Activated T-helper 1 cell treated with Interleukin-2 at 50 U/mL for 16 hours (primary cell): ENCODE results near the gene LITAF.

Experiments
- DNase-seq: peaks from one replicate; pipeline ENCODE4 v3.0.0-alpha.2; 2020; ENCODE audit warnings: low read depth

LITAF gene

DNA sequence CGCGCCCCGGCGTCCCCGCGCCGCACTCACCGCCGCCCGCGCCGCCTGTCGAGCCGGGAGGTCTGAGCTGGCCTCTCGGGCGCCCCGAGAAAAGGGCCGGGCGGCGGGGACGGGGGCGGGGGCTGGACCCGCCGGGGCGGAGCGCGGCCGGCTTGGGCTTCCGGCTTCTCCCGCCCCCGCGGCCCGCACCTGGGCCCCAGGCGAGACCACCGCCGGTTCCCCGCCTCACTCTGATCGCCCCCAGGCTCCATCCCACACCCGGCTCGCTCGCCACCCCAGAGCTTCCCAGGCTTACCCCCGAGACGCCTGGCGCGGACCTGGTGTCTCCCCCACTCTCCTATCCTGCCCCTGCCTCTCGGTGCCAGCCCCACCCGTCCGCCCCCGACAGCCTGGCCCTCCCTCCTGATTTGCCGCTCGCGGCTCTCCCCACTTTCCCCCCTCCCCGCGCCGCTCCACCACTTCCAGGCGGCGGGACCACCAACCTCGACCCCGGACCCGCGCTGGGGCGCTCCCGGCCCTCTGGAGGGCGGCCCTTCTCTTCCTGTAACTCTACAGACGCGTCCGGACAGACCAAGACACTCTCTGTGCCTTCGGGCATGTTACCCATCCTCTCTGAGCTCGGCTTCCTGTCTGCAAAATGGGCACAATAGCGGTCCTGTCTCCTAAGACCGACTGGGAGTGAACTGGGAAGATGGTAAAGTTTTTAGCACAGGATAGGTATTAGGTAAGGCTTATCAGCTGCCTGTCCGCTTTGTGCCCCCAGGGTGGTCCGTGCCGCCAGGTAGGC, at the start of gene LITAF:
Gene LITAF, minus strand, starts transcription at position 64 of the 787 bp plus-strand sequence. CDS start 30,189 bp downstream, outside the sequence.
- peak; percentile 38 for DNase-seq

DNA sequence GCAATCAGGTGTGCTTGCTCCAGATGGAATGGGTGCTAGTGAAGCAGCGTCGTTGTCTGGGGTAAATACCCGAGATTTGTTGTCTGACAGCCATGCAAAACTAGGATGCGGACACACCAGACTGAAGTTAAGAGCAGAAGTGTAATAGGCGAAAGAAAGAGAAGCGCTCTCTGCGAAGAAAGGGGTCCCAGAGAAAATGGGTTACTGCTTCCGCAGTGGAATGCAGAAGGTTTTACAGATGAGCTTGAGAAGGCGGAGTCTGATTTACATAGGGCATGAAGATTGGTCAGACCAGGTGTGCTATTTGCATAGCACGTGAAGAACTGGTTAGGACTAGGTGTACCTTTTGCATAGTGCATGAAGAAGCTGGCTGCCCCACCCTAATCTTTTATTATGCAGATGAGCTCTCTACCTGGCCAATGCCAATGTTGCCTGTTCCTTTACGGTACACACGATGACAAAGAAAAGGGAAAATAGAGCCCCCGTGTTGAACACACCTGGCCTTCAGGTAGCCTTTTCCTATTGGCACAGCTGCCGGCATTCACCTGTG, 49.5 kb upstream of the LITAF start:
- no peak for DNase-seq

DNA sequence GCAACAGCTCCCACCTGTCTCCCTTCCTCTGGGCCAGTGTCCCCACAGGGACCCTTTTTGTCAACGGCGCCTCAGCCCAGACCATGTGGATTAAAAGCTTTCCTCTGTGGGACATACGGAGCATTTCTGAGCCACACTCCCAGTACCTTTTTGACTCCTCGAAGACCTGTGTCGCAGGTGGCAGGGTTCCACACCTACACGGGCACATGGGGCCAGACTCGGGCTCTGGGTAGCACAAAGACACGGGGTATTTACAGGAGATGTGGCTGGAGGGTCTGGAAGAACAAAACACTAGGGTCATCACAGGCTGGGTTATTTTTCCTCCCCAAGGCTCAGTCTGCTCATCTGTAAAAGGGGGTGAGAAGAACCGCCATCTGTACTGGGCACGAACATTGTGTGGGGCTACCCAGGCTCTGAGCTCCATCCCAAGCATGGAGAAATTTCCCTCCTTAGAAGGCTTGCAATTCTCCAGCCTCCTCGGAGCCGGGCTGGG, 49.0 kb upstream of the LITAF start:
- no peak for DNase-seq

DNA sequence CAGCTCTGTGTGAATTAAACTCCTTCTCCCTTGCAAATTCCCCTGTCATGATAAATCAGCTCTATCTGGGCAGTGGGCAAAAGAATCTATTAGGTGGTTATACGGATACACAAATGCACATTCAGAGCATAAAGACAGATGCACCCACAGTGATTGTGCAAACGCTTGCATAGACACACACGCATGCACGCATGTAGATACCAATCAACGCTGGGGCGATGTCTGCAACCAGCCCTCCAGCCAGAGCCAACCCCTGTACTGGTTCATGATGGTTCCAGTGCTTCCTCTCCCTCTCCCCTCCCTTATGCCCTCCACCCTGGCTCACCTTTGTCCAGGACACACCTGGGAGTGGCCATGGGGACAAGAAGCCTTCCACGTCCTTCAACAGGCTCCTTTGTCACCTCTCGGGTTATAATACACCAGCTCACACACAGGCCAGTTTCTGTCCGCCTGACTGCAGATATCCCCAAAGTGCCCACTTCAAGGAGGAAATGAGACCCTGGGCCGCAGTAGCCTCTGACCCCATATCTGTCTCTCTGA, 48.5 kb upstream of the LITAF start:
- no peak for DNase-seq

DNA sequence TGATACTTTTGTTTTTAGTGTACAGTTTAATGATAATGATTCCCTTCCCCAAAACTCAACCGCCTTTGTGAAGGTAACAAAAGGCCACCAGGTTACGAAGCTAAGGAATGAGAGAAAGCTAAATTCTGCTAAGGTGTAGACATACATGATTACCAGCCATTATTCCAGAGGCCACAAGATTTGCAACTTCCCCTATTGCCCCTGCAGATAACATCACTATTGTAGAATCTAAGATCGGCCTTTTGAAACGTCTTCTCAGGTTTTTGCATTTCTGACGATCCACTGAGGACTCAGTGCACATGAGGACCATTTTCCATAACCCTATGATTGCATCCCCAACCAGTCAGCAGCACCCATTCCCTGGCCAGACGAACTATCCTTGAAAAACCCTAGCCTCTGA, 47.6 kb upstream of the LITAF start:
- DNase-seq: no peak

DNA sequence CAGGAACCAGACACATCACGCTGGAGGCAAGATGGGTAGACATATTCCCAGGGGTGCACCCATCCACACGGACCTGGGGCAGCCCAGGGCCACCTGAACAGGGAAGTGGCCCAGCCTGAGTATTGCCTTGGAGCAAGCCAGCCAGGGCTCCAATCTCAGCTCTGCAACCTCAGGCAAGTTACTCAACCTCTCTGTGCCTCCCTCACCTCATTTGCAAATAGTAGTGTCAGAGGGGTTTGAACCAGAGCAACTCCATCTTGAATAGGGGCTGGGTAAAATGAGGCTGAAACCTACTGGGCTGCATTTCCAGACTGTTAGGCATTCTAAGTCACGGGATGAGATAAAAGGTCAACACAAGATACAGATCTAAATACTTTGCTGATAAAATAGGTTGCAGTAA, 46.4 kb upstream of the LITAF start:
- DNase-seq: no peak

DNA sequence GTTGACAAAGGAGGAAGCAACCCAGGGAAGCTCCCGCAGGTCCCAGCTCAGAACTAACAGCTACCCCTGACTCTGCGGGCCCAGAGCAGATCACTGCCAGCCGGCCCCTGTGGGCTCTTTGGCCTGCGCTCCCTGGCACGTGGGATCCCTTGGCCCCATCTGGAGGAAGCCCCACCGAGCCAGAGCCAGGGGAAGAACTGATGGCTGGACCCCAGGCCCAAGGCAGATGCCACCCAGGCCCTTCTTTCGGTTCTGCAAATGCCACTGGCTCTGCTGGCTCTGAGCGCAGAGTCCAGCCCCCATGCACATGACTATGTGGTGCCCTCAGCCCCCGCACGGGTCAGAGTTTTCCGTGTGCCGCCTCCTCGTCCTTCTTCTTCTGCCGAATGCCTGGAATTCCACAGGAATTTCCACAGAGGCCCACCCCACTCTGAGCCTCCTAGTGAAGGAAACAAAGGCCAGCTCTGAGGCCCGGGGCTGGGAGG, 45.8 kb upstream of the LITAF start:
- DNase-seq: no peak

DNA sequence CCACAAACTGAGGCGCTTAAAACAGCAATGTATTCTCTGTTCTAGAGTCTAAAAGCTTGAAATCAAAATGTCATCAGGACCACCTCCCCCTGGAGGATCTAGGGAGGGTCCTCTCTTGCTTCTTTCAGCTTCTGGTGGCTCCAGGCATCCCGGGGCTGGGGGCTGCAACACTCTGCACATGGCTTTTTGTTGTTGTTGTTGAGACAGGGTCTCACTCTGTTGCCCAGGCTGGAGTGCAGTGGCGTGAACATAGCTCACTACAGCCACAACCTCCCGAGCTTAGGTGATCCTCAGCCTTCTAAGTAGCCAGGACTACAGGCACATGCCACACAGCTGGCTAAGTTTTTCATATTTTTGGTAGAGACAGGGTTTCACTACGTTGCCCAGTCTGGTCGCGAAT, 44.5 kb upstream of the LITAF start:
- DNase-seq: no peak

DNA sequence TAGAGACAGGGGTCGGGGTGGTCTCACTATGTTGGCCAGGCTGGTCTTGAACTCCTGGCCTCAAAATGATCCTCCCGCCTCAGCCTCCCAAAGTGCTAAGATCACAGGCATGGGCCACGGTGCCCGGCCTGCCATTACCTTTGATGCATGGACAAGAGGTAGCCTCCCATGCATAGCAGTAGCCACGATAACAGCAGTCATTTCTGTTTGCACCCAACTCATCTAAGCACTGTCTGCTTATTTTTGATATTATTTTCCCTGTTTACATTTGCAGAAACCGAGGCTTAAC, 44.0 kb upstream of the LITAF start:
- DNase-seq: no peak

DNA sequence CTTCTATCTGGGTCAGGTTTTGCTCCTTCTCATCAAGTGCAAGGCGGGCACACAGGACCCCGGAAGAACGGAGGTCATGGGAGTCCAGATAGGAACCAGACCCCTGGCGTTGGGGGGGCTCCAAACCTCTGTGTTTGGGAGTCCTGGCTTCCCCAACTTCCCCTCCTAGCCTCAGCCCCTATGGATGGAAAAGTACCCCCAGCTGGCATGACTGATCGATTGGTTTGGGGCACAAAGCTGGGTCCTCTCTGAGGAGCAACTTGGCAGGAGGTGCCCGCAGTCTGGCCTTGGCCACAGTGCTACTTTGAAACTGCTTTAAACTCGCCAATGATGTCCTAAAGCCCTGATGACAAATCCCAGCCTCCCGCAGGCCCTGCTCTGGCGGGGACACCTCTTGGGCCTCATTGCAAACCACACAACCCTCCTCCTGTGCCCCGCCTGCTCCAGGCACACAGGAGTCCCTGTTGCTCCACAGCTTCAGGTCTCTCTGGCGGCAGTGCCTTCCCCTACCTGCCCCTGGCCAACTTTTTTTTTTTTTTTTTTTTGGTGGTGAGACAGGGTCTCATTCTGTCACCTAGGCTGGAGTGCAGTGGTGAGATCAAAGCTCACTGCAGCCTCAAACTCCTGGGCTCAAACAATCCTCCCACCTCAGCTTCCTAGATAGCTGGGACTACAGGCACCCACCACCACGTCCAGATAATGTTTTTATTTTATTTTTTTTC, 43.5 kb upstream of the LITAF start:
- DNase-seq: no peak

DNA sequence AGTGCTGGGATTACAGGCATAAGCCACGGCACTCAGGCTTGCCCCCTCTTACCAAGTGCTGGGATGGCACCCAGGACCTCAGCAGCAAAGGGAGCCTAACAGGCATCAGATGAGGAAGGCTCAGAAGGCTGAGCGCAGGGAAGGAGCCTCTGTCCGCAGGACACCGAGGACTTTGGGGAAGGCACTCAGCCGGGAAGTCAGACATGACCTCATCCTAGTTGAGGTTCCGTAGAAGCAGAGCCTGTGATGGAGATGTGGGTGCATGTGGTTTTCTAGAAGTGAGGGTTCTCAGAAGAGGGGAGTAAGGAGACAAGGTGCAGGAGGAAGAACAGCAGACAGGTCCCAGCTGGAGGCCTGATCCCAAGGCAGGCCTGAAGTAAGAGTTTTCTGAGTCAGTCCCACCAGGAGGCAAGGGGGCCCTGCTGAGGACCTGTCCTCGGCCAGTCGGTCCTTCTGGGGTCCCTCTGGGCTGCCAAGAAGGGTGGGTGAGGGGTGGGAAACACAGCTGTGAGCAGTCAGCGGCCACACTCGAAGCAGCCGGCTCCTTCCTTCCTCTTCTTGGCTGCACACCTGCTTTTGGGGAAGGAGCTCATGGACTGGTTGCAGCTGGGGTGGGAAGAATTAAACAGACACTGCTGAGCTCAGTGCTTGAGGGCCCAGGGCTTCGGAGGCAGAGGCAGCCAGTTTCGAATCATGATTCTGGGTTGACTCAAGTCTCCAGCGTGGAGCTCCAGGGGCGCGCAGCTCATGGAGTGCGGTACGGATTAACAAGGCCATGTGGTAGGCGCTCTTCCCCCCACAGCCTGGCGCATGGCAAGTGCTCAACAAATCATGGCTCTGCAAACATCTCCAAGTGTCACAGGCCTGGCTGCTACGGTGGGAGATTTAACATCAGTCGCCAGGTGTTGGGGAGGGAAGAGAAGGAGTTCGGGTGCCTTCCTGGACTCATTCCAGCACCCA, 42.6 kb upstream of the LITAF start:
- no peak for DNase-seq

DNA sequence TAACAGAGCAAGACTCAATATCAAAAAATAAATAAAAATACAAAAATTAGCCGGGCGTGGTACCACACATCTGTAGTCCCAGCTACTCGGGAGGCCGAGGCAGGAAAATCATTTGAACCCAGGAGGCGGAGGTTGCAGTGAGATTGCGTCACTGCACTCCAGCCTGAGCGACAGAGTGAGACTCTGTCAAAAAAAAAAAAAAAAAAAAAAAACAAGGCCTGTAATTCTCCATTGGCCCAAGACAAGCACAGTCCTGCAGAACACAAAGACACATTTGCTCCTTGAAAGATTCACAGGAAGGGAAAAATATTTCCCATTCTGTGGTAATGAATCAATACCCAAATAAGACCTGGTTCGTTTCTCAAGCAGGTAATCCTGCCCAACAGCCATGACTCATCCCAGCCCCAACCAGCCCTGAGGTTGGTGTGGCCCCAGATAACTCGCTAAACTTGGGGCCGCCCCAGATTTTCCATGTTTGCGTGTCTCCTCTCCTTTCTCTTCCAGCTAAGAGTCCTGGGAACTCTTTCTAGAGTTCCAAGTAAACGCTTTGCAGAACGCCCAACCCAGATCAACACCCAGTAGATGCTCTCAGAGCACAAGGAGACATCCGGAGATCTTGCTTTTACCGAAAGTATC, 41.2 kb upstream of the LITAF start:
- DNase-seq: no peak

DNA sequence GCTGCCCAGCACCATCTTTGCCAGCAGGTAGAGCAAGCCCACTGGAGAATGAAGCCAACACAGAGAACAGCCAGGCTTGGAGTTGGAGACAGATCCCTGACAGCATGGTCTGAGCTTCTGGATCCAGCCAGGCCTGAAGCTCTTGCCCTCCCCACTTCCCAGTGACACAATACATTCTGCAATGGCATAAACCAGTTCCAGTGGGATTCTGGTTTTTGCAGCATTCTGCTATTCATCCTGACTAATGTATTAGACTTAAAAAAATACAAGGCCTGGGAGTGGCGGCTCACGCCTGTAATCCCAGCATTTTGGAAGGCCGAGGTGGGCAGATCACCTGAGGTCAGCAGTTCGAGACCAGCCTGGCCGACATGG, 40.6 kb upstream of the LITAF start:
- no peak for DNase-seq

DNA sequence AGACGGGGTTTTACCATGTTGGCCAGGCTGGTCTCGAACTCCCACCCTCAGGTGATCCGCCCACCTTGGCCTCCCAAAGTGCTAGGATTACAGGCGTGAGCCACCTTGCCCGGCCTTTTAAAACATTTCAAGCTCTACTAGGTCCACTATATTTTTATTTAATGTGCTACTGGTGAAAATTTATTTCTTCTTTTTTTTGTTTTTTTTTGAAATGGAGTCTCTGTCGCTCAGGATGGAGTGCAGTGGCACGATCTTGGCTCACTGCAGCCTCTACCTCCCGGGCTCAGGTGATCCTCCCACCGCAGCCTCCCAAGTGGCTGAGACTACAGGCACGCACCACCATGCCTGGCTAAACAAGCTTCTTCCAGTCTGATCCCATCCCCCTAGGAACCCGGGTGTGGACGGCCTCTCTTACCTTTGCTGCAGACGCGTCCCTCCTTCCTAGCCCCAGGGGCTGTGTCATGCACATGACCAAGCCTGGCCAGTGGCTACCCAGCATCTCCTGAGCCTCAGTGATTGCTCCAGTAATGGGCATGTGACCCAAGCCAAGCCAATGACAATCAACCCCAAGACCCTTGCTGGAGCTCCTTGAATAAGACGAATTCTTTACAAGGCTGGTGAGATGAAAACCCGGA, 40.1 kb upstream of the LITAF start:
- DNase-seq: no peak

DNA sequence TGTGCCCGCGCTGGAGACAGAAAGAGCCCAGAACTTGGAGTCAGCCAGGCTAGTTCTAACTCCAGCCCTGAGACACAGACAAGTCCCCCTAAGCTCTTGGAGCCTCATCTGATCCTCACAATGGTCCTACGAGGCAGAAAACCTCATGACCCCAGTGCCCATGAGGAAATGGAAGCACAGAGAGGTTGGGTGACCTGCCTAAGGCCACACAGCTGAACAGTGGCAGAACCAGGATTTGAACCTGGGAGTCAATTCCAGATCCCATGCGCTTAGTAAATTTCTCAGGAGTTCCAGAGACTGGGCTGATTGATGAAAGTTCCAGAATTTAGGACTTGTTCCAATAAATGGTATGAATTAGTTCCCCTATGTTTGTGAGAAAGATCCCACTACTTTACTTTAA, 39.0 kb upstream of the LITAF start:
- DNase-seq: no peak

DNA sequence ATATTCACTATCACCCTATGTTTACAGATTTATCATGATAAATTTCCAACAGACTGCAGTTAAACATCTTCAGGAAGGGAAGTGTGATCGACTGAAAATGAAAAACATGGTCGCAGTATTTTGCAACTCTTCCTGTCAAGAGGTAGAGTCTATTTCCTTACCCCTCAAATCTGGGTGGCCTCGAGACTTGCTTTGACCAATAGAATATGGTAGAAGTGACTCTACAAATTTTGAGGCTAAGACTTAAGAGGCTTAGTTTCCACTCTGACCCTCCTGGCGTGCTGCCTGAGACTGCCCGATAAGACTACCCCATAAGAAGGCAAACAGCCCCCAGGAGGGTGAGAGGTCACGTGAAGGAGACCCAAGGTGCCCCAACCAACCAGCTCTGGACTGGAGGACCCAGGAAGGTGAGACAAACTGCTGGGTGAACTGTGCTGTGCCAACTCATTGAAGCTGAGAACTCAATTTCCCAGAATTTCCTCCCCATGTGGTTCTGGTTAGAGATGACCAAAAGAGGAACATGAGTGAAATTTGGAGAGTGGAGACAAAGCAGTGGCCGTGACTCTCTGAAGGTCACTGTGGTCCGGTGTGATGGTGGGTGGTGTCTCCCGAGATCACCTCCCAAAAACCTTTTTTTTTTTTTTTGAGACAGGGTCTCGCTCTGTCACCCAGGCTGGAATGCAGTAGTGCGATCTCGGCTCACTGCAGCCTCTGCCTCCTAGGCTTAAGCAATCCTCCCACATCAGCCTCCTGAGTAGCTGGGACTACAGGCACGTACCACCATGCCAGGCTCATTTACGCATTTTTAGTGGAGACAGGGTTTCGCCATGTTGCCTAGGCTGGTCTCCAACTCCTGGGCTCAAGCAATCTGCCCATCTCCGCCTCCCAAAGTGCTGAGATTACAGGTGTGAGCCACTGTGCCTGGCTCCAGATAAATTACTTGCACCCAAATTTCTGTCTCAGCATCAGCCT, 38.2 kb upstream of the LITAF start:
- no peak for DNase-seq

DNA sequence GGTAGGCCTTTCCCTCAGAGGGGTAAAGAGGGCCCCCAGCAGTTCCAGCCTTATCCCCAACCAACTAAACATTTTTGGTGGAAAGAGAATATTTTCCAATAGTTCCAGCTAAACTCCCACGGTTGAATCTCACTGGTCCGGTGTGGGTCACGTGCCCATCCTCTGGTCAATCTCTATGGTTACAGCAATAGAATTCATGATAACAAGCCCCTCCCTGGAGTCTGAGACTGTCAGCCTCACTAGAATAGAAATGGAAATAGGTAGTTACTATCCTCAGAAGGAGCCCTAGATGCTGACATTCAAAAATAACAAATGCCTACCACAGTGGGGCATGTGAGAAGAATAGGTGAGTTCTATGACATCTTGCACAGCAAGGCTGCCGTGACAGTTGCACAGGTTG, 37.5 kb upstream of the LITAF start:
- no peak for DNase-seq

DNA sequence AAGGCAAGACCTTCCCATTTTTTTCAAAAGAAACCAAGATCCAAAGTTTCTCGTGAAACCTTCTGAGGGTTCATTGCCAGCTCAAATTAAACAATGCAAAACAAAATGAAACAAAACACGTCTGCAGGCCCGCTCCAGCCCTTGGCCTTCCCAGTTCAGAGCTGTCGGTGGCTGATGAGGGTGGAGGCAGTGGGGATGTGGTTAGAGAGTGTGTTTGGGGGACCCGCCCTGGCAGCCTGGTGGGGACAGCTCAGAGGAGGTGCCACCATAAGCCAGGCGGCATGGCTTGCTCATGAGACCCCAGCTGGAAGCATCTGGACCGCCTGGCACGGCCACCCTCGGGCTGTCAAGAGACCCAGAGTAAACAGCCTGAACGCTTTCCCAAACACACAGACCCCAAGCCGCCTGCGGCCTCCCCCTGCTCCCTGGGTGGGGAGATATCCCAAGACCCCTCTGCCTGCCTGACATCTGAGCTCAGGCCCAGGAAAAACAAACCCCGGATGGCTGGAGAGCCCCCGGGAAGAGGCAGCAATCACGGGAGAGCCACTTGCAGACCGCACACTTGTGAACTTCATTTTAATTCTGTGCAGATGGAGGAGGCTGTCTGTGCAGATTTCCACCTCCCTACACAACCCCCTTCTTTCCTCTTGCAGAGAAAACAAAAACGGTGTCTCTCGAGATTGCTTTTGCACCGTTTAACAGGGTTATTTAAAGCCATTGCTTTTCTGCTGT, 35.4 kb upstream of the LITAF start:
- DNase-seq: peak; percentile 58

DNA sequence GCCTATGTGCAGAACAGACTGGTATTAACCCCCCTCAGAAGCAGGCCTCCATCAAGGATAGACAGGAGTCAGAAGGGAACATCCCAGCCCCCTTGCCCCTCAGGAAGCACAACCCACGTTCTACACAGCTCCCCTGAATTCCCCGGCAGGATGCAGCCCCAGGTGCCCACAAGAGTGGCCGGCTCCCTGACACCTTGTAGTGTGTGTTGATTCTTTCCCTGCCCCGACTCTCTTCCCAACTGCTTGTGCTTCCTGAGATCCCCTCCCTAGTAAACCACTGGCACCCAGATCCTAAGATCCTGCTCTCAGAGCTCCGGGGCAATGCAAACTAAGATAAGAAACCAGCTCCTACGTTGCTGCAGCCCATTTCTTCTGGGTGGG, 34.8 kb upstream of the LITAF start:
- no peak for DNase-seq
